ENCODE results near the gene SH3BP2.

SH3BP2 gene

DNA sequence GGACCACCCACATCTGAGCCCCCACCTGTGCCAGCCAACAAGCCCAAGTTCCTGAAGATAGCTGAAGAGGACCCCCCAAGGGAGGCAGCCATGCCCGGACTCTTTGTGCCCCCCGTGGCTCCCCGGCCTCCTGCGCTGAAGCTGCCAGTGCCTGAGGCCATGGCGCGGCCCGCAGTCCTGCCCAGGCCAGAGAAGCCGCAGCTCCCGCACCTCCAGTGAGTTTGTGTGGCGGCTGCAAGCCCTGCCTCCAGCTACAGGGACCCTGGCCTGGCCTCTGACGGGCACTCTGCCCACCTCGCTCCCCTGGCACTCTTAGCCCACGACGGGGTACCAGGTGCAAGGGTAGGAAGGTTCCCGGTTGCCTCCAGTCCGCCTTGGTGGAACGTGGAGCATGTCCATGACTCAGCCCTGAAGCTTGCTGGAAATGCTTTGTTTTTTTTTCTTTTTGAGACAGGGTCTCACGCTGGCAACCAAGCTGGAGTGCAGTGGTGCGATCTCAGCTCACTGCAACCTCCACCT, 37.1 kb downstream of the SH3BP2 start:
- H3K4me3 ChIP-seq (ENCODE audit: low read depth, low read length): no peak overlapping the region
- CTCF ChIA-PET: no interaction called here
- TF ChIP-seq, protein P1, sequence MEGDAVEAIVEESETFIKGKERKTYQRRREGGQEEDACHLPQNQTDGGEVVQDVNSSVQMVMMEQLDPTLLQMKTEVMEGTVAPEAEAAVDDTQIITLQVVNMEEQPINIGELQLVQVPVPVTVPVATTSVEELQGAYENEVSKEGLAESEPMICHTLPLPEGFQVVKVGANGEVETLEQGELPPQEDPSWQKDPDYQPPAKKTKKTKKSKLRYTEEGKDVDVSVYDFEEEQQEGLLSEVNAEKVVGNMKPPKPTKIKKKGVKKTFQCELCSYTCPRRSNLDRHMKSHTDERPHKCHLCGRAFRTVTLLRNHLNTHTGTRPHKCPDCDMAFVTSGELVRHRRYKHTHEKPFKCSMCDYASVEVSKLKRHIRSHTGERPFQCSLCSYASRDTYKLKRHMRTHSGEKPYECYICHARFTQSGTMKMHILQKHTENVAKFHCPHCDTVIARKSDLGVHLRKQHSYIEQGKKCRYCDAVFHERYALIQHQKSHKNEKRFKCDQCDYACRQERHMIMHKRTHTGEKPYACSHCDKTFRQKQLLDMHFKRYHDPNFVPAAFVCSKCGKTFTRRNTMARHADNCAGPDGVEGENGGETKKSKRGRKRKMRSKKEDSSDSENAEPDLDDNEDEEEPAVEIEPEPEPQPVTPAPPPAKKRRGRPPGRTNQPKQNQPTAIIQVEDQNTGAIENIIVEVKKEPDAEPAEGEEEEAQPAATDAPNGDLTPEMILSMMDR (IDR thresholded peaks at IDR 0.05; ENCODE audit: insufficient read depth, low read length, missing control alignments): no peak
- DNase-seq (ENCODE audit: low read depth, low spot score): no peak
- POLR2A ChIA-PET: no interaction called here

DNA sequence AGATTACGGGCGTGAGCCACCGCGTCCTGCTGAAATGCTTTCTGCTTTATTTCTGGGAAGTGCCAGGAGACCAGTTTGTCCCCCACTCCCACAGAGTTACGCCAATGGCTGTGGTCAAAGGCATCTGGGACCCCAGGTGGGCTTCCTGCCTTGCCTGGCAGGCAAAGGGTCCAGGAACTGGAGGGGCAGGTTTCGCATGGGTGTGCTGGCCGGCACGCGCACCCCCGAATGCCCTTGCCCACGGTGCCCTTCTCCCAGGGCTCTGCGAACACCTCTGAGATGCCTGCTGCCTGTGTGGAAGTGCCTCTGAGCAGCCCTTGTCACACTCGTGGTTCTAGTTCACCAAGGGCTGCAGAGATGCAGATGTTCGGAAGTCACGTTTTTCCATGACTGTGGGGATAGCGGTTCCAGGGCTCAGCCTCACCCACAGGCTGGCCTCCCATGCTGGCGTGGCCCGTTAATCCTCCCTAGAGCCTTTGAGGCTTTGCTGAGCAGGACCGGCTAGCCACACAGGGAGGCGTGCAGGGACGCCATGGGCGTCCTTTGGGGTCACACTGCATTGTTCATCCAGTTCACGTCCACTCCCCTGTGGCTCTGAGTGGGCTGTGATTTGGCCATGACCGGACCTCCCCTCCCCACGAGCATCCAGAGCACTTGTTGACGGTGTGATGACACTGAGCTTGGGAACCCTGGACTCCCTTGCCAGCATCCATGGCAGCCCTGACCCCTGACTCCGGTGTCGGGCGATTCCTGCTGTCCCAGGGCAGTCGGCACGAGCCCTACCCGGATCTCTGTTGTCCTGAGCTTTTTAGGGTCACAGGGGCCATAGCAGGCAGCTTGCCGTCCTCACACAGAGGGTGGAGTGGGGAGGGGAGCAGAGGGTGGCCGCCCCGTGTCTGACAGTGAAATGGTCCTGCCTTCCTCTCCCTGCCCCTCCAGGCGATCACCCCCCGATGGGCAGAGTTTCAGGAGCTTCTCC, 38.0 kb downstream of the SH3BP2 start:
- no peak for DNase-seq (ENCODE audit: low read depth, low spot score)
- CTCF ChIA-PET: no interaction called here
- POLR2A ChIA-PET: no interaction called here
- no peak overlapping the region for H3K4me3 ChIP-seq (ENCODE audit: low read depth, low read length)
- TF ChIP-seq, protein P1 (IDR thresholded peaks at IDR 0.05; ENCODE audit: insufficient read depth, low read length, missing control alignments): no peak

DNA sequence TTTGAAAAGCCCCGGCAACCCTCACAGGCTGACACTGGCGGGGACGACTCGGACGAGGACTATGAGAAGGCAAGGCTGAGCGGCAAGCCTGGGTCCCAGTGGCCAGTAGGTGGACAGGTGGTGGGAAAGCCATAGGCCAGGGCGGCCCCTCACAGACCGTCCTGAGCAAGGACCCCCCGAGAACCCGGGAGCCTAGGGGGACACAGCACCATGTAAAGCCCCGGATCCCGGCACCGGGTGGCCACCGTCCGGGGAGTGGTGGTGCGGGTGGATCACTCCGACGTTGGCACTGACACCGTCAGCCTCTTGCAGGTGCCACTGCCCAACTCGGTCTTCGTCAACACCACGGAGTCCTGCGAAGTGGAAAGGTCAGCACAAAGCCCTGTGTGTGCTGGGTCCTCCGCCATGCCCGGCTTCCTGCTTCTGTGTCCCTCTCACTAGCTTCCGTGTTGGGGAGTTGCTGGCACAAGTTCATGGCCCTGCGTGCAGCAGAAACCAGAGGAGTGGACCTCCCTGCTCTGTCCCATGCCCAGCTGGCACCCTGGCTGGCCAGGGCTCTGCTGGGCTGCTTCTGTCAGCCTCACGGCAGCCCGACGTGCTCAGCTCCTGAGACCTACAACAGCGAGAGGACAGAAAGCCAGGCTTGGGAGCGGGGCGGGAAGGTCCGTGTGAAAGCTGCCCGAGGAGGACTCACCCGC, 38.9 kb downstream of the SH3BP2 start:
- POLR2A ChIA-PET: no interaction called here
- no peak overlapping the region for H3K4me3 ChIP-seq (ENCODE audit: low read depth, low read length)
- TF ChIP-seq, protein P1 (IDR thresholded peaks at IDR 0.05; ENCODE audit: insufficient read depth, low read length, missing control alignments): no peak

DNA sequence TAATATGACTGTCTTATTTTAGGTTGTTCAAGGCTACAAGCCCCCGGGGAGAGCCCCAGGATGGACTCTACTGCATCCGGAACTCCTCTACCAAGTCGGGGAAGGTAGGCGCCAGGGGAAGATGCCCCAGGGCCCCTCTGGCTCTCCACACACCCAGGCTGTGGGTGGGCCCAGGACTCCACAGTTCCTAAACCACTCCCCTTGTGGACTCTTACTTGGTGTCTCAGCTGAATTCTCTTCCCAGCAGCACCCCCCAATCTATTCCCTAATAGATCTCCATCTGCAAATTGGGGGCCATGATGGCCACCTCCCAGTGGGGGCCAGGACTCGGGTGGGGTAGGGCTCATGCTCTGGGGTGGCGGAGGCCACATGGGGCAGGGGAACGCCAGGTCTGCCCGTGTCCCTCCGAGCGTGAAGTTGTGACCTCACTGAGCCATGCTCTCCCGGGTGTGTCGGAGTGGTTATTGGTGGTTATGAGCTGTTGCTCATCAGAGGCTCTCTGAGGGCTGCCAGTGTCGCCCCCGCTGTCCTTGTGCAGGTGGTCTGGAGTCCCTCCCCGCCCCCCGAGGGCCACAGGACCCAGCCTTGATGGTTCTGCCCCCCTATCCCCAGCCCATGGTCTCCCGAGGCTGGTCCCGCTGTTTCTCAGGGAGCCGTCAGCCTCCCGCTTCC, 39.6 kb downstream of the SH3BP2 start:
- POLR2A ChIA-PET: no interaction called here
- TF ChIP-seq, protein P1 (IDR thresholded peaks at IDR 0.05; ENCODE audit: insufficient read depth, low read length, missing control alignments): no peak
- DNase-seq (ENCODE audit: low read depth, low spot score): no peak
- H3K4me3 ChIP-seq (ENCODE audit: low read depth, low read length): no peak overlapping the region
- CTCF ChIA-PET: no interaction called here

More for the DNA sequence above, 38.9 kb downstream of the SH3BP2 start:
- CTCF ChIA-PET: no interaction called here
- no peak for DNase-seq (ENCODE audit: low read depth, low spot score)

DNA sequence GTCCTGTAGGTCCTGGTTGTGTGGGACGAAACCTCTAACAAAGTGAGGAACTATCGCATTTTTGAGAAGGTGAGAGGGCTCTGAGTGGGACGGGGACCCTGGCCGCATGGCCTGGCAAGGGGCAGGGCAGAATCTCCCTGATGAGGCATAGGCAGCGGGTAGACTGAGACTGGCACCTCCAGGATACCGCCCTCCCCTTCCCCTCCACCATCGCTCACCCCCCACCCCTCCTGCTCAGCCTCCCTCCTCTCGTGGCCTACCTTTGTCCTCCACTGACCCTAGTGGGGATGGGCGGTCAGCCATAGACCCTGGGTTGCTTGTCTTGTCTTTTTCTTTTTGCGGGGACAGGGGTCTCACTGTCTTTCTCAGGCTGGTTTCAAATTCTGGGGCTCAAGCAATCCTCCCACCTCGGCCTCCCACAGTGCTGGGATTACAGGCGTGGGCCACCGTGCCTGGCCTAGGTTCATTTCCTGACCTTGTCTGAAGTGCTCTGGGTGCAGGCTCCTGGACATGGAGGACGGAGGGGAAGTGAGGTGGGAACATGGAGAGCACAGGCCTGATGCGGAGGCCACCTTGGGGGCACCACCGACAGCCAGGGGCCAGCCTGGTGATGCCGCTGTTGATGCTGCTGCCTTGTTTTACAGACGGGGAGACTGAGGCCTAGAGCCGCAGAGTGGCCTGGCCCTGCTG, 40.2 kb downstream of the SH3BP2 start:
- TF ChIP-seq, protein P1 (IDR thresholded peaks at IDR 0.05; ENCODE audit: insufficient read depth, low read length, missing control alignments): no peak
- ChIA-PET POLR2A (no interaction called here), CTCF (no interaction called here)
- no peak for DNase-seq (ENCODE audit: low read depth, low spot score)
- no peak overlapping the region for H3K4me3 ChIP-seq (ENCODE audit: low read depth, low read length)

All from AG04449 (cell line).